Vagina (tissue), 2 donors: ENCODE results near the gene CRTC3.

ENCODE experiments used
- POLR2A ChIP-seq, 2 donors: fragments of 450-650 bp; IDR thresholded peaks; one replicate each; pipeline ENCODE4 v1.6.1; 2017; ENCODE audit warnings: antibody characterized with exemption in 2 of 2, mild to moderate bottlenecking in 2 of 2, moderate library complexity in 2 of 2
- POLR2AphosphoS5 ChIP-seq, 2 donors: sonication (generic); formaldehyde crosslinking; IDR thresholded peaks; one replicate each; pipeline ENCODE4 v1.9.0; 2017; ENCODE audit warnings: antibody characterized with exemption in 2 of 2, mild to moderate bottlenecking in 2 of 2, low read depth in 1 of 2; ENCODE audit not compliant: insufficient read depth in 1 of 2
- TF ChIP-seq, protein P1 (sequence below), 3 experiments: fragments of 450-650 bp in 2 of 3; fragments of 200-600 bp in 1 of 3; sonication (generic) in 1 of 3; IDR thresholded peaks; one replicate each; pipeline ENCODE4 v1.5.1; 2017 to 2019; ENCODE audit warnings: antibody characterized with exemption in 3 of 3, mild to moderate bottlenecking in 2 of 3, moderate library complexity in 2 of 3

DNA sequence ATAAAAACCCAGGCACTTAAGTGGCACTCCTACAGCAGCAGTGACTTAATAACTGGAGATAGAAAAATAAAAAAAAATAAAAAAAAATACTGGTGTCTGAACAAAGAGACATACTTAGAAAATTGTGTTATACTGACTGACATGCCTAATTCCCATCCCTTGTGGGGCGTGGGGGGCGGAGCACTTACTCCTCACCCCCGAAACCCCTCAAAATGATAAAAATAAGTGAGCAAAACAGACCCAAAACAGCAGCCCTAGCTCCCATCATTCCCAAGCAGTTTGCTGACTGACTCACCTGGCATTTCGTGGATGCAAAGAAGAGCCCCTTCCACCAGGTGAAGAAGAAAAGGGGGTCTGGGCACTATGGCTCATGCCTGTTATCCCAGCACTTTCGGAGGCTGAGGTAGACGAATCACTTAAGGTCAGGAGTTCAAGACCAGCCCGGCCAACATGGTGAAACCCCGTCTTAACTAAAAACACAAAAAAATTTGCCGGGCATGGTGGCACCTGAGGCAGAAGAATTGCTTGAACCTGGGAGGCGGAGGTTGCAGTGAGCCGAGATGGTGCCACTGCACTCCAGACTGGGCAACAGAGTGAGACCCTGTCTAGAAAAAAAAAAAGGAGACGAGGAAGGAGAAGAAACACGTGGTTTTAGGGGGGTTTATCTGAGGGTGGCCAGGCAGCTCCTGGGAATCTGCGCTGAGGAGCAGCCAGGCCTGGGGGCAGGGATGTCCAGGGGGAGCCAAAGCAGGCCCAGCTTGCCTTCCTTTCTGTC, 136.6 kb downstream of the CRTC3 start:
- TF ChIP-seq POLR2A (IDR thresholded peaks at IDR 0.05) (no peak), POLR2AphosphoS5 (IDR thresholded peaks at IDR 0.05; ENCODE audit: insufficient read depth in 1 of 2, low read depth in 1 of 2) (no peak)
- TF ChIP-seq, protein P1, sequence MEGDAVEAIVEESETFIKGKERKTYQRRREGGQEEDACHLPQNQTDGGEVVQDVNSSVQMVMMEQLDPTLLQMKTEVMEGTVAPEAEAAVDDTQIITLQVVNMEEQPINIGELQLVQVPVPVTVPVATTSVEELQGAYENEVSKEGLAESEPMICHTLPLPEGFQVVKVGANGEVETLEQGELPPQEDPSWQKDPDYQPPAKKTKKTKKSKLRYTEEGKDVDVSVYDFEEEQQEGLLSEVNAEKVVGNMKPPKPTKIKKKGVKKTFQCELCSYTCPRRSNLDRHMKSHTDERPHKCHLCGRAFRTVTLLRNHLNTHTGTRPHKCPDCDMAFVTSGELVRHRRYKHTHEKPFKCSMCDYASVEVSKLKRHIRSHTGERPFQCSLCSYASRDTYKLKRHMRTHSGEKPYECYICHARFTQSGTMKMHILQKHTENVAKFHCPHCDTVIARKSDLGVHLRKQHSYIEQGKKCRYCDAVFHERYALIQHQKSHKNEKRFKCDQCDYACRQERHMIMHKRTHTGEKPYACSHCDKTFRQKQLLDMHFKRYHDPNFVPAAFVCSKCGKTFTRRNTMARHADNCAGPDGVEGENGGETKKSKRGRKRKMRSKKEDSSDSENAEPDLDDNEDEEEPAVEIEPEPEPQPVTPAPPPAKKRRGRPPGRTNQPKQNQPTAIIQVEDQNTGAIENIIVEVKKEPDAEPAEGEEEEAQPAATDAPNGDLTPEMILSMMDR (IDR thresholded peaks at IDR 0.05): no peak
